ENCODE results near the gene KCND3.
A peak's percentile ranks its signal among the peaks of the same experiment; 100 is the strongest.

KCND3 gene

DNA sequence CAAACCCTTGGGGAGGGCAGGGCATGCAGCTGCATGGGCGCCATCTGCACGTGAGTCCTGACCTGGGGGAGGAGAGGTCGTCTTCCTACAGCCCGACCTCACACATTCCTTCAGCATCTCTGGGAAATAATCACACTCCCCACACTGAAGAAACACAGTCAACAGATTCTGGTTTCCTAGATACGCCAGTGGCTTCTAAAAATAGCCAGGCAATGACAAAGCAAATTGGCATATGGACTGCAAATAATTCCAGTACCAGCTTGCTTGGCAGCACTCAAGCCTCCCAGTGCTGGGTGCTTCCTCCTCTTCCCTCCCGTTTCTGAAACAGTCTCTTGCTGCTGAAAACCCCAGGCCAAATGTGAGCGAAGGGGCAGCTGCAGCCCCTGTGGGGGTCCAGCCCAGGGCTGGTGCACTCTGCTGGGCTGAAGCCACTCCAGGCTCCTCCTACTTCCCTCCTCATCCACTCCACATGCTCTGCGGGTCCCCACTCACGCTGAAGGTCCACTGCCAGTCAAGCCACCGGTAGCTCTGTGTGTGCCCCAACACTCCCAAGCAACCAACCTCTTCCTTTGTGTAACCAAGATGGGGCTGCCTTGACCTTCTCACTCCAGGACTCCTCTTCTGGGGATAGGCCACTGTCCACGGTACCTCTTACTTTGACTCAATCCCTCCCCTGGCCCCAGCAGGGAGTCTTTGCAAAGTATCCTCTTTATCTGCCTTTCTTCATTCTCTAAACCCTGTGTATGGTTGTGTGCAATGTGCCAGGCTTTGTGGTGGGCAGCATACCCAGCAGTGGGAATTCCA, 69.0 kb downstream of the KCND3 start:
- no peak for DNase-seq (ENCODE audit: low spot score)

DNA sequence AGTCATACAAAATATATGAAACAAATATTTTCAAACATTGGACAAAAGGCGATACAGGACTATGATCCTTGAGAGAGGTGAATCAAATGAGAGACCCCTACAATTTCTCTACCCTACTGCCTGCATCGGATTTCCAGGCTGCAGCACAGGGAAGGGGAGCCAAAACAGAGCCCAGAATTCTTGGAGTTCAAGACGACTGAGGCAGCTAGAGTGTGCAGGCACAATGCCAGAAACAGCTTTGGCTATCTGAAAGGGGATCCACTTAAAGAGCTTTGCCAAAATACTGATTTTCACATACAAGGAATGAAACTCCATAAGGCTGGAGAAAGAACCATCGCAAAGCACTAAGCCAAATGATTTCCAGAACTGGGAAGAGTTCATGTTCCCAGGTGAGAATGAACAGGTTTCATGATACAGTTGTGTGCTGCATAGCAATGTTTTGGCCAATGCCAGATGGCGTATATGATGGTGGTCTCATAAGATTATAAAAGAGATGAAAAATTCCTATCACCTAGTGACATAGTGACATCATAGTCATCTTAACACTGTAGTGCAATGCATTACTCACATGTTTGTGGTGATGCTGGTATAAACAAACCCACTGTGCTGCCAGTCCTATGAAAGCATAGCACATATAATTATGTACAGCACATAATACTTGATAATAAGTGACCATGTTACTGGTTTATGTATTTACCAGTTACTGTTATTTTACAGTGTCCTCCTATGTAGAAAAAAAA, 77.5 kb downstream of the KCND3 start:
- DNase-seq (ENCODE audit: low spot score): no peak

DNA sequence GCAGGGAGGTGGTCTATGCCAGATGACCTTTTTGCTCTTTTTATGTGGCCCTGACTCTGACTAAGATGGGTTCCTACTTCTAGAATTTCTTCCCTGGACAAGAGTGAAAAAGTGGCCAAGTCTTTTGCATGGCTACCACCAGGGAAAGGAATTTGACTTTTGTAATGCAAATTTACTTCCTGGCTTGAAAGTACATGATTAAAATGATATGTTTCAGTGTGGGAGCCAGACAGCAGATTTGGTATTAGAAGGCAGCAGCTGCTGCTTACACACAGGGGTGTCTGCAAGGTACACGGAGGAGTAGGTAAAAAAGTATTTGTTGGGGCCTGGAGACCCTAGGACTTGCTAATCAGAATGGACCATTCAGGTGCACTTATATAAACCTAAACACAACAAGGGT, 78.4 kb downstream of the KCND3 start:
- DNase-seq (ENCODE audit: low spot score): no peak

DNA sequence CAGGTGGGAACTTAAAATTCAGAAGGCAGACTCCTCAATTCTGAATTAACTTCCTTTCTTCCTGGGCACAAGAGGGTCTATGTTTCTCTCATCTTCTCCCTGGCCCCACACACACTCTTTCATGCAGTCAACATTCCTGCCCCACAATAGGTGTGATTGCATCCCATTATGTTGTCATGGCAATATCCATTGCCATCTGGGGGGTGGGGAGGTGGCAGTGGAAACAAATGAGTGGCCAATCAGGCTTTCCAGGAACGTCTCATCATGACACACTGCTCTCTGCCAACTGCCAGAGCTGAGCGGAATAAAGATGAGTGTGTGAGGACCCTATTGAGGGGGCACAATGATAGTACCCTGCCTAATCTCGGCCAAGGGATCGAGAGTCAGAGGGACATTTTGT, 80.4 kb downstream of the KCND3 start:
- no peak for DNase-seq (ENCODE audit: low spot score)

DNA sequence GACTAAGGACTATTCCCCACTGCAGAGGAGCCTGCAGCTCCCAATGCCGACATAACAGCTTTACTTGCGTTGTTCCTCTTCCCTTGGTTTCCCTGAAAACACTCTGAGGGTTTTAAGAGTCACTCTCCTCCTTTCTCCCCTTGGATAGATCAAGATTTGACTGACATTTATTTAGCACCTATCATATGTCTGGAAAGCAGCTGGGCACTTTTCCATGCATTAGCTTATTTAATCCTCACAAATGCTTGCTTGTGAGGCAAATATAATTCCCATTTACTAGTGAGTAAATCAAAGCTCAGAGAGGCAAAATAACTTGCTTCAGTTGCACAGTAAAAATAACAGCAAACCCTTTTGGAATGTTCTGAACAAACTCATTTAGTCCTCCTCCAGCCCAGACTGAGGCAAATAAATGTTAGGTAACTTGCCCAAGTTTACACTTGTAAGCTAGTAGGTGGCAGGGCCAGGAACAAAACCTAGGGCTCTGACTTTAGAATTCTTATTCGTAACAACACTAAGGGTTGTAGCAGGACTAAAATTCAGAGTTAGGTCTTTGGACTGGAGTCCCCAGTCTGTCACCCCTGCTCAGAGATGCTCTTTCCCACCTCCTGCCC, 81.4 kb downstream of the KCND3 start:
- DNase-seq (ENCODE audit: low spot score): no peak

DNA sequence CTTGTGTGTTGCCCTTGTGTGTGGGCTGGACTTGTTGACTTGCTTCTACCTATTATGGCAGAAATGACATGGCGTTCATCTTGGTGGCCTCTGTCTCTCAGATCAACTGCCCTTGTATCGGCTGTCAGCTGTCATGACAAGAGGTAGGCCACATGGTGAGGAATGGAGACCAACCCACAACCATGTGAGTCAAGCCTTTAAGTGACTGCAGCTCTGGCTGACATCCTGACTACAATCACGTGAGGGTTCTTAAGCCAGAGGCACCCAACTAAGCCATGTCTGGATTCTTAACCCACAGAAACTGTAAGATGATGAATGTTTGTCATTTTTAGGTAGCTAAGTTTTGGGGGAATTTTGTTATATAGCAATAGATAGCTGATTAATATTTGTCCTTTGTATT, 82.1 kb downstream of the KCND3 start:
- peak; percentile 6 for DNase-seq (ENCODE audit: low spot score)

DNA sequence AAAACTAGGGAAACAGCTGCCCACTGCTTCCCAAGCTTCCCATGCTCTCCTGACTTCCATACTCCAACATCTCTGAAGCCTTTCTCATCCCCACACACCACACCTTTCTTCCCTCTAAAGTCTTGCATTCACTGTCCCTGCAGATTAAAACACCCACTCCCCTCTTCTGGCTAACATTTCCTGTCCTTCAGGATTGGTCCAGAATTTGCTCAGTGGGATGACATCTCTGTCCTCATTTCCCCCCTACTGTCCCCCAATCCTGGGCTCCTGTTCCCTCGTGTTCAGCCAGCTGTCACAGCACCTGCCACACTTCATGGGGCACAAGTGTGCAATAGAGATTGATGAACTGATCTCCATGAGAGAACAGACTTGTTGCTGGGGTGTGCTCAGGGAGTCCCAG, 82.7 kb downstream of the KCND3 start:
- DNase-seq (ENCODE audit: low spot score): no peak

DNA sequence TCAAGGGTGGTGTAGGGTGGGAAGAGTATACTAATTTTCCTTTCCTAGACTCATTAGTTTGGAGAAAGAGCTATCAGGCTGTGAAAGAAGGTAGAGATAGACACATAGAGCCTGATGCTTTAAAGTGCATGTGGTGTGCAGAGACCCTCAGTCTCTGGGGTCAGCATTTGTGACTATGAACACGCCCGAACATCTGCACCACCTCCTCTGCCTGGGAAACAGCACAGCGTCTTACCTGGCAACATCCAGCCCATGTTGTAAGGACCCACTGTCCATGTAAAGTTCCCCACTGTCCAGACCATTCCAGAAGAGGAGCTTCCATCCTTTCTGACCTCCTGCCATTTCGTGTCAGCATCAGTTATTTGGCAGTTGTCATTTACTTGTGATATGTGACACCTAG, 83.4 kb downstream of the KCND3 start:
- DNase-seq (ENCODE audit: low spot score): no peak

DNA sequence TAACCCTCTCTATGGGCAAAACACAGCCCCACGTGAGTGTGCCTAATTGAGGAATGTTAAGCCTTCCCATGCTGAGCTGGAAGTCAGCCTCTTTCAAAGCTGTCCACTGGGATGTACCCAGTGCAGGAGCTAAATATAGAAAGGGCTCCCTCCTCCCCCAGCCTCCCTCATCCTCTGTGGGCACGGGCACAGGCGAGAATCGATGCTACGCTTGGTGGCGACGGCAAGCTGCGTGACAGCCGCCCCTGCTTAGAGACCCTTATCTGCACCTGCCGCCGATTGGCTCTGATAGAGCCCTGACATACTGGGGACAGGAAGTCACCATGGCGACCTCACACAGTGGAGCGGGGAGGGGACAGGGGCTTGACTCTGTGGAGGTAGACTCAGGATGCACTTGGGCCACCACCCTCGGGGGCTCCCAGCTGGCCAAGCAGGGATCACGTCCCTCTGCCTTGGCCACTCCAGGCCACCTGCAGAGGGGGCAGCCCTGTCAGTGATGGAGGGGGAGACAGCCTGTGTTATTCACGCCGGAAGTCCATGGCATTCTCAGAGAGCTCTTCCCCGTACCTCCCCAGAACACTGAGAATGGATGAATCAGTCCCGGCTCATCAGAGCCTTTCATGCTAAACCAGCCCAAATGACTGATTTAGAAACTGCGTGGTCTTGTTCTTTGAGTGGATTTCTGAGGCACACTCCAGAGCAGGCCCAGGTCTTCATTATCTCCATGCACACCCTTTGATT, 84.8 kb downstream of the KCND3 start:
- DNase-seq (ENCODE audit: low spot score): peak; percentile 68

DNA sequence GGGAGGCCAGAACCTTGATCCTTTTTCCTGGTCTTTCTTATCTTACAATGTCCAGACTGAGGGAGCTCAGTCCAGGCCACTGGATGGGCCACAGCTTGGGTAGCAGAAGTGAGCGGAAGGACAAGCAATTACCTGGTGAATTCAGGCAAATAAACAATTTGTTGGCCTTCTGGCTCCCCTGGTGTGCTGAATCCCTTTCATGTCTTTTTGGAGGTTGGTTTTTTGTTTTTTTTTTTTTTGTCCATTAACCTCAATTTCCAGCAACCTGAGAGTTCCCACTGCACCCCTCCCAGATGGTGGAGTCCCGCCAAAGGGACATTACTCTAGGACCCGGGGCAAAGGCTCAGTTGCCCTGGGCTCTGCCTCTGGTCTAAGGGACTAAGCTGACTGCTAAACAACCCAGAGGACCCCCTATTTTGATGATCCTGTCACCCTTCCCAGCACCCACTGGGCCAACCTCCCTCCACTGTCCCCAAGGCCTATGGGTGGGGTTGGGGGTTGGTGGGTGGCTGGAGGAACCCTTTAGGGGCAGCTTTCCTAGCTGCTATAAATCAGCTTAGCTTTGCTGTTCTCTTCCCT, 85.5 kb downstream of the KCND3 start:
- DNase-seq (ENCODE audit: low spot score): no peak

DNA sequence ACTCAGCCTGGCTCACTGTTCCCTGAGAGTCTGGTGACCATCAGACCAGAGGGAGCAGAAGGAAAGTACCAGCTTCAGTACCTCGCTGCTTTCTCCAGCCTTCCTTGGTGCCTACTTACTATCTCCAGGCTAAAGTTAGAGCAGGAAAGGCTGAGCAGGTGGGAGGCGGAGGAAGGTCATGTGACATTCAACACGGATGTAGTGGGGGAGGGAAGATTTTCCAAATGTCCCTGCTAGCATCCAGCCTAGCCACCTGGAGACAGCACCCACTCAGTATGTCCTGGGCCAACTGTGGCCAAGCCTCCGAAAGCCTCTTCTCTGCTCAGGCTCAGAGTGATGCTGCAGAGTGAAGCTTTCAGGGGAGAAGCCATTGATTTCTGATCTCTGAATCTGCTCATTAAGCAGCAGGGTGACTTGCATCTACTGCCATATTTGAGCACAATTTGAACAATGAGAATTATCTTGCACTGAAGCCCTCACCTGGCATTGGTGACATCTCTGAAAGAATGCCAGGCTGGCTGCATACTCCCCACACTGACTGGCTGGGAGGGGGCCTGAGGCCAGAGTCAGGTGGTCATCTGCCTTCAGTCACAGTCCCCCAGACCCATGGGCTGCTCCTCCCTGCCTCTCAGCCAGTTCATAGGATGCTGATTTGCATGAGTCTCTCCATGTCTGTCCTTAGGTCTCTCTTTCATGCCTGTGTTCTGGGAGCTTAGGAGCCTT, 86.2 kb downstream of the KCND3 start:
- DNase-seq (ENCODE audit: low spot score): no peak

DNA sequence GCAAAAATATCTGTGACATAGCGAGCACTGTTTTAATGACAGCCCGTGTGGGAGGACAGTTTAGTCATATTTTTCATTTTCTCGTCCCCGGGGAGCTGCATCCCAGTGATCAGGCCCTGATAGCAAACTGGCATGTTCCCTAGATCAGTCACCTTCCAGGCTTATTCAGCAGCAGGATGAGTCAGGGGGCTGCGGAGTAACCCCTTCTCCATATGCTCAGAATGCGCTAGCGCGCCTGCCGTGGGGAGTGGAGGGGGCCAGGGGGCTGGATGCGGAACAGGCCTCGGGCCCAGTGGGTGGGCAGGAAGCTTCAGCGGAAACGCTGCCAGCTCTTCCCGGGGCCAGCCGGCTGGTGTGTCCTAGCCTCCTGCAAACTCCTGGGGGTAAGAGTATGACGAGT, 94.0 kb downstream of the KCND3 start:
- no peak for DNase-seq (ENCODE audit: low spot score)

DNA sequence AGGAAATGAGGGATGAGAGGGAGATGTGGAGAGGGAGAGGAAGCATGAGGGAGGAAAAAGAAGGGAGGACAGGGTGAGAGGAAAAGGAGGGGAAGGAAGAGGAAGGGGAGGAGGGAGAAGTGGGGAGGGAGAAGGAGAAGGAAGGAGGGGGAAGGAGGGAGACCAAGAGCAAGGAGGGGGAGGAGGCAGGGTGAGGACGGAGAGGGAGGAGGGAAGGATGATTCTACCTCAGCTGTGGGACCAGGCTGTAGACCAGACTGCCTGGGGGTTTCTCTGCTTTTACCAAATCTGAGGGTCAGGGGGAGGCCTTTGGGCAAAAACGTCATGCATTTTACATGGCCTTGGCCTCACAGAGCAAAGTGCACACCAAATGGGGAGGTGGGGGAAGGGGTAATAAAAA, 94.5 kb downstream of the KCND3 start:
- no peak for DNase-seq (ENCODE audit: low spot score)

DNA sequence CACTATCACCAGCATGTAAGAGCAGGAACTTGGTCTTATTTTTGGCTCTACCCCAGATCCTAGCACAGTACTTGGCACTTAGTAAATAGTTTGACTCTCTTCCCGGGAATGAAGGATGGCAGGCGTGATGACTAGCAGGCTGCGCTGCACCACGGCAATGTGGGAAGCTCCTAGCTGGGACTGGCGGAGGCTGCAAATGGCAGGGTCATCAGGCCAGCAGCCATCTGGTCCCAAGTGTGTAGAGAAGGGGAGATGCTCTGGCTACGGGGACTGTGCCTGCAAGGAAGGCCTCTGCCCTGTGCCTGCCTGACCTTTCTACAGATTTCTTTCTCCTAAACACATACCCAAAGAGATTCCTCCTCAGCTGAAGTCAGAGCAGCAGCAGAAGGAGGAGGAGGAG, 95.0 kb downstream of the KCND3 start:
- DNase-seq (ENCODE audit: low spot score): no peak

DNA sequence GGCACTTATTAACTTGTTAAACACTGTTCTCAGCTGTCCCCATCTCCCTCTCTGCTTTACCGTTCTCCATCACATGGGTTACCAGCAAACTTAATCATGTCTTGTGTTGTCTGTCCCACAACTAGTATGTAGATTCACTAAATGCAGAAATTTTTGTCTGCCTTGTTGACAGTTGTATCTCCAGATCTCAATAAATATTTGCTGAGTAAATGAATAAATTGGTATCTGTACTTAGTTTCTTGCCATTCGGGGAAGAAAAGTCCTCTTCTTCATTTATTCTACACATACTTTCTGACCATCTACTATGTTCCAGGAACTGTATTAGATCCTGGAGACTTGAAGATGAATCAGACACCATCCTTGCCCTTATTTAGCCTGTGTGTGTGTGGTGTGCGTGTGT, 97.9 kb downstream of the KCND3 start:
- DNase-seq (ENCODE audit: low spot score): no peak

DNA sequence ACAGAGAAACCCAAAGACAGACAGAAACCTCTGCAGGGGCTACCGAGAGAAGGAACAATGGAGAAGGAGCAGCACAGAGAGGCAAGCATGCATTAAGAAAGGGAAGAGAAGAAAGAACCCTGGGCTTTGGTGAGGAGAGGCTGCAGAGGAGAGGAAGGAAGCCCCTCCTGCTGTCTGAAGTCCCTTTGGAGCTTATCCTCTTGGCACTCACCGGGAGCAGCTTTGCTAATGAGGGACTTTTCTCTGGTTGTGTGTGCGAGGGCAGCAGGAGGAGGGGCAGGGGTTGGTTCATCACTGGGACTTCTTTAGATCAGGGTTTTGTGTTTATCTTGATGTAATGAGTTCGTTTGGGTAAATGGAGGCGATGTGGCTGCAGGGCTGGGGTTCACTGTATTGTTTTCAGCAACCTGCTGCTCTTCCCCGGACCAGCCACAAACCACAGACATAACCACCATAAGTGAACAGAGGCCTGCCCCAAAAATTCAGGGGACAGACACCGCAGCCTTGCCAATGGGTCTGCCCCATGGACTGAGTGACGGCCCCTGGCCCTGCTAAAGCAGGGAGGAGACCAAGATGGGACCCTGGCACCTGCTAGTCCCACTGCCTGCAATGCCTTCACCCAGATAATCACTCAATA, 100.6 kb downstream of the KCND3 start:
- DNase-seq (ENCODE audit: low spot score): no peak

DNA sequence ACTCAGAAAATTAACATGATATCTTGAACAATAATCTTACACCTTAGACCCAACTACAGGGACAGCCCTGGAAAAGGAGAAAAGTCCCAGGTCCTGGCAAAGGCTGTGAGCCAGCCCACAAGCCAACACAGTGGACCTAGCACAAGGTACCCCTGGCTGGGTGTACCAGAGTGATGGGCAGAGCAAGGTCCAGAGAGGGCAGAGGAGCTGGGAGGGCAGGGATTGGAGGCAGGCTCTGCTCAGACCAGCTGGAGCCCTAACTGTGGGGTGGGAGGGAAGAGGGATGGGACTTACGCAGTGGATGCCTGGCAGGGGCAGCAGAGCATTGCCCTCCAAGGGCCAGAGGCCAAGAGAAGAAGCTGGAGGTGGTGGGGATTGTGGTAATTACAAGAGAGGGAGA, 101.6 kb downstream of the KCND3 start:
- no peak for DNase-seq (ENCODE audit: low spot score)

DNA sequence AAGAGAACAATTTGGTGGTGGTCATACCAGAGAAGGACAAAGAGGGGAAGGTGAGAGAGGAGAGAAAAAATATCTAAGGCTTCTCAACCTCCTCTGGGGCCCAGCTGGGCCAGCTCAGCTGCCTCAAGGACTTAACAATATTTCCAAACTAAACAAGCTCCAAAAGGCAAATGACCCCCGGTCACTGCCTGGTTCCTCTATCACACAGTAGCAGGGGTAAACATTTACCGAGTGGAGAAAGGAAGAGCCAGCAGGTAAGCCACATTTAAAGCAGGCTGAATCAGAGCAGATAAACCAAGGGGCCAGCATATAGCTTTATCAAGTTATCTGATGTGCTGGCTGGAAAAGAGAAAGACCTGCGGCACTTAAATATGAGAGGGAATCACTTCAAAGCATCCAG, 102.1 kb downstream of the KCND3 start:
- no peak for DNase-seq (ENCODE audit: low spot score)

DNA sequence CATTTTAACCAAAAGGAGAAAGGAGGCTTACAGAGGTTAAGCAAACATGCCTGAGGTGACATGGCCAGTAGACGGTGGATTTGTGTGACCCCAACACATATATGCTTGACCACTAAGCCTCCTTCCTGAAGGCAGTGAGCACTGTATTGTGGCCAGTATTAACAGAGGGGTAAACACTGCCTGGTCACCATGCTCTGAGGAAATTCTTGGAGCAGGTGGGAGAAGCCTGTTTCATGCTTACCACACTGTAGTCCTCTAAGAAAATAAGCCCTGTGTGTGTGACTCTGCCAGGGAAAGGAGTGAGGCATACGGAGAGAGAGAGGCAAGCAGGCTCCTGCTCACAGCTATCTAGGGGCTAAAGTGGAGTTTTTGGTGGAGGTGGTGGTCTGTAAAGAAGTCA, 102.7 kb downstream of the KCND3 start:
- no peak for DNase-seq (ENCODE audit: low spot score)

DNA sequence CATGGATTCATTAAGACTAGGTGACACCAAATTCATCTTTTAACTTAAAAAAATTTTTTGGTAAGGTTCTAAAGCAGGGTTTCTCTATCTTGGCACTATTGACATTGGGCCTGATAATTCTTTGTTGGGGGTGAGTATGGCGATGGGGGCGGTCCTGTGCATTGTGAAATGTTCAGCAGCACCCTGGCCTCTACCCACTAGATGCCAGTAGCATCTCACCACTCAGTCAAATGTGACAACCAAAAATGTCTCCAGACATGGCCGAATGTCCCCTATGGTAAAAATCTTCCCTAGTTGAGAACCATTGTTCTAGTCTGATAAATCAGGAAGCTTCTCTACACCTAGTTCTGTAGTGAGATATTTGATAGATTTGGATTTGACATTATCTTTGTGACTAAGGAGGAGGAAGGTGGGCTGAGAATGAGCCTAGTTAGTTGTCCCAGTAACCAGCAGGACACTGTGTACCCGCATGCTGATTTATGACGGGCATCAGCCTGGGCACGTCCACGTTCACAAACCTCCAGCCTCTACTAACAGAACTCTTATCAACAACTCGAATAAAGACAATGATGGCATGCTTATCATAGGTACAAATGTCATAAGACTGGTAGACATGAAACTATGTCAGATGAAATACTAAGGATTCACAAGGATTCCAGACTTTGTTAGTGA, 104.6 kb downstream of the KCND3 start:
- no peak for DNase-seq (ENCODE audit: low spot score)

Measured in activated CD4-positive, alpha-beta T cell treated with anti-CD3 and anti-CD28 coated beads, Interleukin-2, Interleukin-4, amounts not matched to agents 100 ng/mL and 50 ng/mL, durations not matched to agents 16 hours and 8 hours (primary cell).